Ishikawa (cell line): Measurements from ENCODE around the gene PPP1R13B.

ENCODE experiments used
- RAD21 ChIP-seq: IDR thresholded peaks from 2 replicates; pipeline ENCODE4 v1.6.1; 2012; ENCODE audit warnings: low read depth
- REST ChIP-seq: IDR thresholded peaks from 2 replicates; pipeline ENCODE4 v1.6.1; 2012; ENCODE audit warnings: low read depth, mild to moderate bottlenecking

DNA sequence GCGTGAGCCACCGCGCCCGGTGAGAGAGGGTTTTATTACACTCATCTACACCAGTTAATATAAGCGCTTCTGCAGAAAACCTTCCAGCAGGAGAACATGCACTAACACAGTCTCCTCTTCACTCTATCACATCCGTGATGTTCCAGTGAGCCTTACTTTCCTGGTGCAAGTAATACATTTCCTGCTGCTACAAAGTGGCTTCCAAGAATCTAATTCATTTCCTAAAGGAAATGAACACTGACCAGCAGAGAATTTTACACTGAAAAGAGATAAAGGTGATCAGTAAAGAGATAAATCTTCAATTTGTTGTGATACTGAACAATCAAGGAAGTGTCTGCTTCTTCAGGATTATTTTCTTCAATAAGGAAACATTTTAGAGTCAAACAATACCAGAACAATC lies 92.3 kb downstream of the PPP1R13B start:
- no peak for TF ChIP-seq RAD21
- no peak for TF ChIP-seq REST
